Keratinocyte (primary cell): ENCODE measurements around the gene HOXB2.

Experiments
- EZH2 ChIP-seq: IDR thresholded peaks from one replicate; pipeline ENCODE4 v1.6.1; 2012; ENCODE audit warnings: inconsistent platforms, mild to moderate bottlenecking, low read length, moderate library complexity
- TF ChIP-seq, protein P1 (sequence below), 3 experiments: IDR thresholded peaks in 1 of 3; conservative IDR thresholded peaks in 1 of 3; optimal IDR thresholded peaks in 1 of 3; 2 replicates in 2 of 3; 3 replicates in 1 of 3; pipeline versions ENCODE3 to v1.5.1; 2011; ENCODE audit warnings: low read length in 3 of 3, mild to moderate bottlenecking in 3 of 3, moderate library complexity in 2 of 3, control low read depth in 1 of 3, inconsistent platforms in 1 of 3; ENCODE audit not compliant: insufficient read depth in 2 of 3; ENCODE audit errors: extremely low read depth in 1 of 3

DNA sequence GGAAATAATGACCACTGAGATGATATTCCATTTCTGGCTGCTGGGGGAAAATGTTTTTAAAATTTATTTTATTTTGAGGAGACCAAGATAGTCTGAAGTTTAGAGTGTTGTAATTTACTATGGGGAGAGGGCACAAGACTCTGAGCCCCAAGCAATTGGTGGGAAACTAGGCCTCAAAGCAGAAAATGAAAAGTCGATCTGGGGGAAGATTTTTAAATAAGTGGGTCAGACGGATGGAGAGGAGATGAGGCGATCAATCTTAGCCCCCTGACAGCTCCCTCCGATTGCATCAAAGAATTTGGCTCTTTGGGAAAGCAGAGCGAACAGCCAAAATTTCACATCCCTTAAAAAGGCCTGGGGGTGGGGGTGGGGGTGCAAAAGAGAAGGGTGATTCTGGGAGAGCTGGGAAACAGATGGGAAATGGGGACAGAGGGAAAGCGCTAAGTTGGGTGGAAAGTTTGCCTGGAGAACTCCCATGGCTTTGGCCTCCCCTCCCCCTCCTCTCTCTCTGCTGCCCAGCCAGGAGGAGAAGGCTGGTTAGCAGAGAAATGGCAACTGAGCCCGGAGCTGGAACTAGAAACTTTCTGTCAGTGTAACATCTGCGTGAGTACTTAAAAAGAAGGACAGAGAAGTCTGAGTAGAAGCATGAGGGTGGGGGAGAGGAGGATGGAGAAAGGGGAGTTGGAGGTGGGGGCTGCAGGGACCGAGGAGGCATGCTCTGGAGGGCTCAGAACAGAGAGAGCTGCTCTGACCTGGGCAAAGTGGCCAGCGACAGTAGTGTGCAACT, 1.4 kb upstream of the HOXB2 start:
- TF ChIP-seq, protein P1, sequence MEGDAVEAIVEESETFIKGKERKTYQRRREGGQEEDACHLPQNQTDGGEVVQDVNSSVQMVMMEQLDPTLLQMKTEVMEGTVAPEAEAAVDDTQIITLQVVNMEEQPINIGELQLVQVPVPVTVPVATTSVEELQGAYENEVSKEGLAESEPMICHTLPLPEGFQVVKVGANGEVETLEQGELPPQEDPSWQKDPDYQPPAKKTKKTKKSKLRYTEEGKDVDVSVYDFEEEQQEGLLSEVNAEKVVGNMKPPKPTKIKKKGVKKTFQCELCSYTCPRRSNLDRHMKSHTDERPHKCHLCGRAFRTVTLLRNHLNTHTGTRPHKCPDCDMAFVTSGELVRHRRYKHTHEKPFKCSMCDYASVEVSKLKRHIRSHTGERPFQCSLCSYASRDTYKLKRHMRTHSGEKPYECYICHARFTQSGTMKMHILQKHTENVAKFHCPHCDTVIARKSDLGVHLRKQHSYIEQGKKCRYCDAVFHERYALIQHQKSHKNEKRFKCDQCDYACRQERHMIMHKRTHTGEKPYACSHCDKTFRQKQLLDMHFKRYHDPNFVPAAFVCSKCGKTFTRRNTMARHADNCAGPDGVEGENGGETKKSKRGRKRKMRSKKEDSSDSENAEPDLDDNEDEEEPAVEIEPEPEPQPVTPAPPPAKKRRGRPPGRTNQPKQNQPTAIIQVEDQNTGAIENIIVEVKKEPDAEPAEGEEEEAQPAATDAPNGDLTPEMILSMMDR (optimal IDR thresholded peaks at IDR 0.05 in 1 of 3, IDR thresholded peaks at IDR 0.05 in 1 of 3, conservative IDR thresholded peaks at IDR 0.05 in 1 of 3; ENCODE audit: extremely low read depth in 1 of 3, insufficient read depth in 2 of 3, low read length in 3 of 3), result no peak
- TF ChIP-seq EZH2, result no peak
